NOMO-1 (cell line): ENCODE results near the gene ATXN1.
A peak's percentile ranks its signal among the peaks of the same experiment; 100 is the strongest.
"Not testable (repeated sequence)": the region's sequence is repeated elsewhere in the genome, so short reads cannot be mapped to it uniquely, and the experiment has no call there.

Experiments
- DNase-seq, 2 experiments: peaks; one replicate each; lab custom pipeline; 2025; ENCODE audit not compliant: unreplicated experiment in 2 of 2; lab: John Stamatoyannopoulos, UW

The ATXN1 gene

GRCh38 chr6:16760516-16761470 is at the start of gene ATXN1:
TSS of gene ATXN1 (minus strand) at chr6:16761460.
- peak; percentile 46 to 47 for DNase-seq

- no peak for DNase-seq
Measured at GRCh38 chr6:16810411-16810810, 49.2 kb upstream of the ATXN1 start.

GRCh38 chr6:16809753-16810358 is 48.6 kb upstream of the ATXN1 start:
- no peak for DNase-seq

GRCh38 chr6:16807956-16808355 is 46.7 kb upstream of the ATXN1 start:
- no peak for DNase-seq

GRCh38 chr6:16806363-16806762 is 45.1 kb upstream of the ATXN1 start:
- no peak for DNase-seq

- no peak for DNase-seq
Measured at GRCh38 chr6:16805243-16805950, 44.1 kb upstream of the ATXN1 start.

GRCh38 chr6:16804546-16805242 is 43.4 kb upstream of the ATXN1 start:
- peak; percentile 32 to 72 for DNase-seq

GRCh38 chr6:16803294-16804200 is 42.3 kb upstream of the ATXN1 start:
- DNase-seq, result no peak

GRCh38 chr6:16802071-16802470 is 40.8 kb upstream of the ATXN1 start:
- no peak for DNase-seq

- peak; percentile 18 to 66 for DNase-seq
Measured at GRCh38 chr6:16800942-16801341, 39.7 kb upstream of the ATXN1 start.

GRCh38 chr6:16800341-16800740 is 39.1 kb upstream of the ATXN1 start:
- no peak for DNase-seq

- no peak for DNase-seq
Measured at GRCh38 chr6:16799279-16800193, 38.3 kb upstream of the ATXN1 start.

GRCh38 chr6:16793828-16794412 is 32.7 kb upstream of the ATXN1 start:
- no peak for DNase-seq

GRCh38 chr6:16789329-16790038 is 28.2 kb upstream of the ATXN1 start:
- no peak for DNase-seq

- DNase-seq, result no peak
Measured at GRCh38 chr6:16787128-16787682, 25.9 kb upstream of the ATXN1 start.

- no peak for DNase-seq
Measured at GRCh38 chr6:16785496-16785895, 24.2 kb upstream of the ATXN1 start.

GRCh38 chr6:16784957-16785356 is 23.7 kb upstream of the ATXN1 start:
- not testable (repeated sequence) for DNase-seq
